K562 (cell line): ENCODE results near the gene GNPTAB. TPM values are rescaled to one million over a fixed set of nuclear protein-coding genes. Genes with fewer than 3 reads are reported as not detected.
A peak's percentile ranks its signal among the peaks of the same experiment; 100 is the strongest.

Experiments
- ATAC-seq: fragments of 200-7000 bp; cut with Tn5 transposase; 3 replicates; pipeline ENCODE4 v1.9.1; 2020; ENCODE audit warnings: moderate library complexity
- BruUV-seq: library from RNA; stranded (reverse); fragments of 400-500 nt; replicated peaks from 2 replicates; lab custom pipeline; 2021; lab: Mats Ljungman, UMichigan
- CTCF ChIA-PET: fragments of 300-600 bp; formaldehyde crosslinking; extraction: SDS; loops from one replicate; lab custom pipeline; 2021; ENCODE audit warnings: low intra/inter-chr PET ratio; lab: Yijun Ruan, JAX
- POLR2A ChIA-PET: fragments of 300-600, 350-650 bp; sonication (Branson Sonifier 250); formaldehyde crosslinking; extraction: SDS; loops from one replicate; lab custom pipeline; 2021; ENCODE audit warnings: antibody characterized with exemption, inconsistent platforms; lab: Yijun Ruan, JAX
- DNase-seq, 4 experiments: peaks; one replicate each; pipeline versions ENCODE4 v3.0.0 to v3.0.0-alpha.2; 2011 to 2018; ENCODE audit warnings: low spot score in 3 of 4, mixed read lengths in 3 of 4; ENCODE audit errors: extremely low read depth in 1 of 4
- FAIRE-seq: peaks from 2 replicates; lab custom pipeline; 2011; peaks lifted over from hg19 to GRCh38; lab: Jason Lieb, UNC
- H2AFZ ChIP-seq: 2 replicates; pipeline ENCODE4 v1.6.0; 2011; ENCODE audit warnings: low read depth, low read length, control low read depth, inconsistent platforms
- H3K27ac ChIP-seq: fragments of 200-600 bp; 3 replicates; pipeline ENCODE4 v1.8.0; 2011; ENCODE audit warnings: low read depth, mild to moderate bottlenecking, control low read depth, inconsistent platforms, low read length, moderate library complexity, mixed read lengths; ENCODE audit errors: extremely low read depth
- H3K27me3 ChIP-seq, 2 experiments: fragments of 300-600 bp in 1 of 2; 2 replicates in 1 of 2; 3 replicates in 1 of 2; pipeline versions ENCODE4 v1.6.0 to v1.8.0; 2011; ENCODE audit warnings: inconsistent platforms in 2 of 2, low read length in 2 of 2, mild to moderate bottlenecking in 1 of 2, mixed read lengths in 1 of 2, moderate library complexity in 1 of 2; ENCODE audit not compliant: control insufficient read depth in 2 of 2, insufficient read depth in 2 of 2
- H3K36me3 ChIP-seq: fragments of 300-600 bp; 3 replicates; pipeline ENCODE4 v1.8.0; 2011; ENCODE audit warnings: mild to moderate bottlenecking, low read length, inconsistent platforms; ENCODE audit not compliant: control insufficient read depth, insufficient read depth
- H3K4me1 ChIP-seq, 2 experiments: fragments of 200-600 bp in 1 of 2; replicated peaks in 1 of 2; 2 replicates in 1 of 2; 3 replicates in 1 of 2; pipeline versions ENCODE4 v1.5.1 to v1.8.0; 2011; ENCODE audit warnings: inconsistent platforms in 2 of 2, low read length in 2 of 2, mild to moderate bottlenecking in 1 of 2, mixed read lengths in 1 of 2, moderate library complexity in 1 of 2; ENCODE audit not compliant: control insufficient read depth in 2 of 2, insufficient read depth in 2 of 2
- H3K4me2 ChIP-seq: 2 replicates; pipeline ENCODE4 v1.6.1; 2011; ENCODE audit warnings: low read length, control low read depth, inconsistent platforms, mixed read lengths; ENCODE audit not compliant: insufficient read depth
- H3K4me3 ChIP-seq: fragments of 200-600 bp; sonication (generic), shearing (Covaris generic); 2 replicates; pipeline ENCODE4 v1.5.1; 2016; ENCODE audit warnings: control low read depth, inconsistent platforms
- H3K79me2 ChIP-seq: fragments of 200-600 bp; 3 replicates; pipeline ENCODE4 v1.8.0; 2011; ENCODE audit warnings: low read length, inconsistent platforms; ENCODE audit not compliant: control insufficient read depth, insufficient read depth
- H3K9ac ChIP-seq, 2 experiments: 2 replicates each; pipeline versions ENCODE4 v1.6.0 to v1.6.1; 2011; ENCODE audit warnings: low read depth in 2 of 2, low read length in 2 of 2, control low read depth in 1 of 2, inconsistent platforms in 1 of 2, mild to moderate bottlenecking in 1 of 2, mixed read lengths in 1 of 2; ENCODE audit not compliant: insufficient read depth in 1 of 2
- H3K9me1 ChIP-seq: one replicate; pipeline ENCODE4 v1.6.0; 2011; ENCODE audit warnings: inconsistent platforms, mild to moderate bottlenecking, low read length, moderate library complexity; ENCODE audit not compliant: control insufficient read depth, insufficient read depth
- H3K9me3 ChIP-seq: replicated peaks from 2 replicates; pipeline ENCODE4 v1.5.1; 2011; ENCODE audit warnings: low read depth, low read length, inconsistent platforms; ENCODE audit not compliant: control insufficient read depth, insufficient read depth
- H4K20me1 ChIP-seq: replicated peaks from 2 replicates; pipeline ENCODE4 v1.6.1; 2011; ENCODE audit warnings: low read length, inconsistent platforms, mixed read lengths; ENCODE audit not compliant: control insufficient read depth, insufficient read depth
- CCNT2 ChIP-seq: IDR thresholded peaks from 2 replicates; pipeline ENCODE4 v1.6.1; 2011; ENCODE audit warnings: borderline replicate concordance, low read depth, mild to moderate bottlenecking, moderate library complexity, mixed read lengths, low read length; ENCODE audit not compliant: insufficient read length; ENCODE audit errors: extremely low read depth
- MIER1 ChIP-seq: fragments of 450-650 bp; IDR thresholded peaks from 2 replicates; pipeline ENCODE4 v1.6.1; 2016; ENCODE audit warnings: antibody characterized with exemption, mild to moderate bottlenecking, low read depth
- NBN ChIP-seq: fragments of 450-650 bp; IDR thresholded peaks from 2 replicates; pipeline ENCODE4 v1.6.1; 2016; ENCODE audit warnings: low read depth, mild to moderate bottlenecking
- NFRKB ChIP-seq: fragments of 450-650 bp; IDR thresholded peaks from 2 replicates; pipeline ENCODE4 v1.6.1; 2016; ENCODE audit warnings: low read depth
- TARDBP ChIP-seq: fragments of 450-650 bp; IDR thresholded peaks from 2 replicates; pipeline ENCODE4 v1.6.1; 2016
- TEAD2 ChIP-seq: fragments of 450-650 bp; IDR thresholded peaks from 2 replicates; pipeline ENCODE4 v1.6.1; 2016; ENCODE audit warnings: missing genetic modification characterization, control low read depth, missing compliant biosample characterization
- WHSC1 ChIP-seq: IDR thresholded peaks from one replicate; pipeline ENCODE4 v1.6.1; 2012; ENCODE audit warnings: low read length, control low read depth, inconsistent platforms
- ZKSCAN3 ChIP-seq: fragments of 250-450 bp; sonication (Bioruptor Pico); IDR thresholded peaks from 2 replicates; pipeline ENCODE4 v1.4.0; 2020
- ZNF512 ChIP-seq: IDR thresholded peaks from 2 replicates; pipeline ENCODE4 v1.6.1; 2016; ENCODE audit warnings: missing genetic modification characterization, missing compliant biosample characterization
- ZNF551 ChIP-seq: fragments of 250-450 bp; sonication (Bioruptor Pico); IDR thresholded peaks from 2 replicates; pipeline ENCODE4 v1.5.0; 2021; ENCODE audit warnings: mild to moderate bottlenecking, moderate library complexity
- WGBS: fragments of 100-300 bp; shearing (Covaris generic); methylation state at CpG from one replicate; pipeline ENCODE4 v1.1.6; 2016; ENCODE audit warnings: low coverage, mixed read lengths; ENCODE audit not compliant: insufficient coverage; ENCODE audit errors: missing lambda C conversion rate; 5-methylcytosine and 5-hydroxymethylcytosine counted together
- in situ Hi-C: fragments of 300-500 bp; cut with MboI; formaldehyde crosslinking; loops from 4 replicates; pipeline ENCODE4 v1.15.0; 2018; ENCODE audit warnings: inconsistent platforms, mixed read lengths
- intact Hi-C: fragments of 100-400 bp; cut with micrococcal nuclease; formaldehyde crosslinking; loops from 2 replicates; pipeline ENCODE4 v1.14.2; 2022
- polyA plus RNA-seq, 8 experiments: library from polyadenylated mRNA; depleted of rRNA in 4 of 8; stranded (reverse) in 5 of 8; unstranded in 3 of 8; fragments of >200 nt; fragmentation: Nextera tagmentation in 2 of 8; fragmentation: Illumina TruSeq in 1 of 8; extraction: Ambion mirVana in 2 of 8; extraction: Trizol in 1 of 8; gene quantifications; 2 replicates each; pipeline versions ENCODE4 v1.2.1 to v1.2.3, GENCODE V29; 2011 to 2014; ENCODE audit warnings: inconsistent platforms in 1 of 8, missing spikeins in 1 of 8
- total RNA-seq, 7 experiments: library from RNA; depleted of rRNA in 6 of 7; stranded (reverse); fragments of >200 nt in 6 of 7; fragmentation: Illumina TruSeq in 2 of 7; extraction: Trizol in 2 of 7; gene quantifications; 2 replicates each; pipeline versions ENCODE4 v1.2.1 to v1.2.3, GENCODE V29; 2011 to 2021; ENCODE audit warnings: low replicate concordance in 1 of 7
- TF ChIP-seq, protein P1 (sequence below): fragments of 250-450 bp; sonication (Bioruptor Pico); IDR thresholded peaks from 2 replicates; pipeline ENCODE4 v1.5.1; 2021; ENCODE audit warnings: mild to moderate bottlenecking
- TF ChIP-seq, protein P2 (sequence below): fragments of 450-650 bp; IDR thresholded peaks from 2 replicates; pipeline ENCODE4 v1.6.1; 2018; ENCODE audit not compliant: partially characterized antibody
- TF ChIP-seq, protein P3 (sequence below): sonication (generic); formaldehyde crosslinking; IDR thresholded peaks from 2 replicates; pipeline ENCODE4 v1.8.1; 2022; ENCODE audit warnings: missing genetic modification reagents

GNPTAB gene
- total and polyA plus RNA-seq, 9 of the 15 experiments (the other 6 are each of a cell fraction or from before 2014, with no cell fraction given), result 5.9 to 23.2 (median 19.3) TPM

- no peak for TF ChIP-seq ZNF512 (tag)
- TF ChIP-seq, protein P1, sequence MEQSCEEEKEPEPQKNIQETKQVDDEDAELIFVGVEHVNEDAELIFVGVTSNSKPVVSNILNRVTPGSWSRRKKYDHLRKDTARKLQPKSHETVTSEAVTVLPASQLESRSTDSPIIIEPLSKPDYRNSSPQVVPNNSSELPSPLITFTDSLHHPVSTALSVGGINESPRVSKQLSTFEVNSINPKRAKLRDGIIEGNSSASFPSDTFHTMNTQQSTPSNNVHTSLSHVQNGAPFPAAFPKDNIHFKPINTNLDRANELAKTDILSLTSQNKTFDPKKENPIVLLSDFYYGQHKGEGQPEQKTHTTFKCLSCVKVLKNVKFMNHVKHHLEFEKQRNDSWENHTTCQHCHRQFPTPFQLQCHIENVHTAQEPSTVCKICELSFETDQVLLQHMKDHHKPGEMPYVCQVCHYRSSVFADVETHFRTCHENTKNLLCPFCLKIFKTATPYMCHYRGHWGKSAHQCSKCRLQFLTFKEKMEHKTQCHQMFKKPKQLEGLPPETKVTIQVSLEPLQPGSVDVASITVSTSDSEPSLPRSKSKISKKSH (CRISPR knock-in tag), result no peak
- TF ChIP-seq ZNF551 (CRISPR knock-in tag), result no peak
- no peak for TF ChIP-seq MIER1
- TF ChIP-seq TARDBP, result no peak
- TF ChIP-seq ZKSCAN3 (CRISPR knock-in tag), result no peak
- TF ChIP-seq, all 486 proteins: peak for 0
Measured at GRCh38 chr12:101713930-101714329, 116.8 kb downstream of the GNPTAB start (continued).

DNA sequence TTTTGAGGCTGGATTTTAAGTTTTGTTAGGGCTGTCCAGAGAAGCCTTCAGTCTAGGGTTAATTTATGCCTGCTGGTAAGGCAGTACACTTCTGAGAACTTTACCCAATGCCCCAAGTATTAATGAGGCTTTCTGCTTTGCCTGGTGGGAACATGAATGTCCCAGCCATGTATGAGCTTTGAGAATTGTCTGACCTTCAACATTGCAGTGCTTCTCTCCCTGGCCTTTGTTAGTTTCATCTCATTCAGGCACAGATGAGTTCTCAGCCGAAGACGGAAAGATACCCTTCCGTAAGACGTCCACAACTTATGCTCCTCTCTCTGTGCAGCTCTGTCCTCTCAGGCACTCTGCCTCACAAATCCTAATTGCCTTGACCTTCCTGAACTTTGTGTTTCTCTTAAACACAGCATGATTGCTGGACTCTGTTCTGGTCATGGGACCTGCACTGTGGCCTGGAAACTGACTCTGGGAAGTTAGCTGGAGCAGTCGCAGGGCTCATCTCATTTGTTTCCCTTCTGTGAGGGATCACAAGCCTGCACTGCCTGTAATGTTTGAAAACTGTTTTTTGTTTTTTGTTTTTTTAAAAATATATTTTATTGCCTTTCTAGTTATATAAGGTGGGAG lies 117.6 kb downstream of the GNPTAB start:
- no peak overlapping the region for H3K4me3 ChIP-seq
- no peaks in the 10 kb centered on the region for H3K9me1 ChIP-seq
- CTCF ChIA-PET, result no interaction called here
- H3K4me1 ChIP-seq, result peaks cover 3 to 15% of the 10 kb centered on the region in 2 experiments; a peak in 4 of 5 replicates
- H2AFZ ChIP-seq, result no peak overlapping the region; the same call in 1 of the 2 replicates
- H3K36me3 ChIP-seq, result peaks cover 45% of the 10 kb centered on the region
- intact Hi-C loops (loop anchor here (5.0 kb wide), 1 partner anchor 41 kb away; no protein-coding TSS in a partner anchor), in situ Hi-C loops (no loop called here)
- H3K79me2 ChIP-seq, result peaks cover 86% of the 10 kb centered on the region
- DNase-seq (peak in 1 of 4 experiments; percentile 49), ATAC-seq (peak; percentile 79), FAIRE-seq (peak; percentile 72)
- no peaks in the 10 kb centered on the region; the same call in 1 of the 2 replicates for H4K20me1 ChIP-seq
- peak overlapping the region; percentile 19 to 53; a peak in 2 of 4 replicates for H3K9ac ChIP-seq
- peak overlapping the region; percentile 30; the same call in 1 of the 3 replicates for H3K27ac ChIP-seq
- no peaks in the 10 kb centered on the region for H3K27me3 ChIP-seq
- peak overlapping the region; percentile 51; the same call in 1 of the 2 replicates for H3K4me2 ChIP-seq
- no TSS peak for BruUV-seq
- H3K9me3 ChIP-seq, result no peaks in the 10 kb centered on the region
- 44% methylated on average over 5 of the region's 5 CpGs for WGBS
- POLR2A ChIA-PET, result interaction anchor here (0.6 kb wide), 1 partner anchor 15 kb away, joined by 3 read pairs; no protein-coding TSS in a partner anchor
- TF ChIP-seq TEAD2 (tag) (no peak), NFRKB (no peak), WHSC1 (no peak), NBN (no peak), CCNT2 (no peak)
- TF ChIP-seq, protein P2, sequence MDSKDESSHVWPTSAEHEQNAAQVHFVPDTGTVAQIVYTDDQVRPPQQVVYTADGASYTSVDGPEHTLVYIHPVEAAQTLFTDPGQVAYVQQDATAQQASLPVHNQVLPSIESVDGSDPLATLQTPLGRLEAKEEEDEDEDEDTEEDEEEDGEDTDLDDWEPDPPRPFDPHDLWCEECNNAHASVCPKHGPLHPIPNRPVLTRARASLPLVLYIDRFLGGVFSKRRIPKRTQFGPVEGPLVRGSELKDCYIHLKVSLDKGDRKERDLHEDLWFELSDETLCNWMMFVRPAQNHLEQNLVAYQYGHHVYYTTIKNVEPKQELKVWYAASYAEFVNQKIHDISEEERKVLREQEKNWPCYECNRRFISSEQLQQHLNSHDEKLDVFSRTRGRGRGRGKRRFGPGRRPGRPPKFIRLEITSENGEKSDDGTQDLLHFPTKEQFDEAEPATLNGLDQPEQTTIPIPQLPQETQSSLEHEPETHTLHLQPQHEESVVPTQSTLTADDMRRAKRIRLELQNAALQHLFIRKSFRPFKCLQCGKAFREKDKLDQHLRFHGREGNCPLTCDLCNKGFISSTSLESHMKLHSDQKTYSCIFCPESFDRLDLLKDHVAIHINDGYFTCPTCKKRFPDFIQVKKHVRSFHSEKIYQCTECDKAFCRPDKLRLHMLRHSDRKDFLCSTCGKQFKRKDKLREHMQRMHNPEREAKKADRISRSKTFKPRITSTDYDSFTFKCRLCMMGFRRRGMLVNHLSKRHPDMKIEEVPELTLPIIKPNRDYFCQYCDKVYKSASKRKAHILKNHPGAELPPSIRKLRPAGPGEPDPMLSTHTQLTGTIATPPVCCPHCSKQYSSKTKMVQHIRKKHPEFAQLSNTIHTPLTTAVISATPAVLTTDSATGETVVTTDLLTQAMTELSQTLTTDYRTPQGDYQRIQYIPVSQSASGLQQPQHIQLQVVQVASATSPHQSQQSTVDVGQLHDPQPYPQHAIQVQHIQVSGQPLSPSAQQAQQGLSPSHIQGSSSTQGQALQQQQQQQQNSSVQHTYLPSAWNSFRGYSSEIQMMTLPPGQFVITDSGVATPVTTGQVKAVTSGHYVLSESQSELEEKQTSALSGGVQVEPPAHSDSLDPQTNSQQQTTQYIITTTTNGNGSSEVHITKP, result no peak
- TF ChIP-seq, protein P3, sequence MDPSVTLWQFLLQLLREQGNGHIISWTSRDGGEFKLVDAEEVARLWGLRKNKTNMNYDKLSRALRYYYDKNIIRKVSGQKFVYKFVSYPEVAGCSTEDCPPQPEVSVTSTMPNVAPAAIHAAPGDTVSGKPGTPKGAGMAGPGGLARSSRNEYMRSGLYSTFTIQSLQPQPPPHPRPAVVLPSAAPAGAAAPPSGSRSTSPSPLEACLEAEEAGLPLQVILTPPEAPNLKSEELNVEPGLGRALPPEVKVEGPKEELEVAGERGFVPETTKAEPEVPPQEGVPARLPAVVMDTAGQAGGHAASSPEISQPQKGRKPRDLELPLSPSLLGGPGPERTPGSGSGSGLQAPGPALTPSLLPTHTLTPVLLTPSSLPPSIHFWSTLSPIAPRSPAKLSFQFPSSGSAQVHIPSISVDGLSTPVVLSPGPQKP (CRISPR knock-in tag), result no peak
